ENCODE data around the gene GFAP.

GFAP gene

DNA sequence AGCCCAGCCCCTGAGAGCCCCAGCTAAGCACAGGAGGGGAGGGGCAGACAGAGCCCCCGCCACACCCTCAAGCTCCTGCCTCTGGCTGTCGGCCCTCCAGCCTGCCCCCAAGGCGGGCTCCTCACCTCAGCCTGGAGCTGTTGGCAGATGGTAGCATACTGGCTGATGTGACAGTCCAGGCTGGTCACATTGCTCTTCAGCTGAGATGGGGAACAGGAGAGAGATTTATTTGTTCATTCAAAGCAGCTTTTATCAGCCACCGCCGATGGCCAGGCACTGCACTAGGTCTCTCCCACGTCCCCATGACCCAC, 17.4 kb upstream of the GFAP start:
- DNase-seq (ENCODE audit: low read depth): no peak

GRCh38 chr17:44932096-44932786, 16.9 kb upstream of the GFAP start:
- no peak for DNase-seq (ENCODE audit: low read depth)
- no peak overlapping the region for H3K4me3 ChIP-seq (ENCODE audit: low read depth, low read length)

More for the DNA sequence above, 17.4 kb upstream of the GFAP start:
- no peak overlapping the region for H3K4me3 ChIP-seq (ENCODE audit: low read depth, low read length)

DNA sequence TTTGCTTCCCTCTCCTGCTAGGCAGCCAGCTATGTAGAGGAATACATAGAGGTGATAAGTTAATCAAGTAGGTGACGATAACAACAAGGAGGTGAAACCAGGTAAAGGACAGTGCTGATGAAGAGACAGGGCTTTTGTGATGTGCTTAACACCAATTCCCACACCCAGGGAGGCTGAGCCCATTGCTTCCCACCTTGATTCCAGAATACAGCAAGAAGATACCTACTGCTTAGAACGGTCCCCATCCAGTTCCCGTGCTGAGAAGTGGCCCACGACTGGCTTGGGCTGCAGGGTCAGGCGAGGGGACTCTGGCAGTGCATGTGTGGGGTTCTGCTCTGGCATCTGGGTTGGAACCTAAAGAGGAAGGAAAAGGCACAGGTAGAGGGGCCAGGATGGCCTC, 16.1 kb upstream of the GFAP start:
- no peak for DNase-seq (ENCODE audit: low read depth)

DNA sequence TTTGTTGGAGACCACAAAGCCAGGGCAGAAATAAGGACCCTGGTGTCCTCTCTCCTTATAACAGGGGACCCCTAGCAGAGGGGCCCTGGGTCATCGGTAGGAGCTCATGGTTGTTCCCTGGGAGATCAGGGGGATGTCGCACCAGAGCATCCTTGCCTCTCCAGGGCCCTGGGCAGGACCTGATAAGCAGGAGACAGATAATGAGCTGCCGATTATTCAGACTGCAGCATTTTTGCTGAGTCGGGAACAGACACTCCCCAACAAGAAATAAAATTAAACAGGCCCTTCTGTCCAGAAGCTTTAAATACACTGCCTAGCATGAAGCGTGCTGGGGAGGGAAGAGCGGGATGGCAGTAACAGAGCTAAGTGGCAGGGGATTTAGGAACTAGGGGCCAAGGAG, 15.4 kb upstream of the GFAP start:
- DNase-seq (ENCODE audit: low read depth): no peak
- H3K4me3 ChIP-seq (ENCODE audit: low read depth, low read length): no peak overlapping the region

More for the DNA sequence above, 16.1 kb upstream of the GFAP start:
- no peak overlapping the region for H3K4me3 ChIP-seq (ENCODE audit: low read depth, low read length)

DNA sequence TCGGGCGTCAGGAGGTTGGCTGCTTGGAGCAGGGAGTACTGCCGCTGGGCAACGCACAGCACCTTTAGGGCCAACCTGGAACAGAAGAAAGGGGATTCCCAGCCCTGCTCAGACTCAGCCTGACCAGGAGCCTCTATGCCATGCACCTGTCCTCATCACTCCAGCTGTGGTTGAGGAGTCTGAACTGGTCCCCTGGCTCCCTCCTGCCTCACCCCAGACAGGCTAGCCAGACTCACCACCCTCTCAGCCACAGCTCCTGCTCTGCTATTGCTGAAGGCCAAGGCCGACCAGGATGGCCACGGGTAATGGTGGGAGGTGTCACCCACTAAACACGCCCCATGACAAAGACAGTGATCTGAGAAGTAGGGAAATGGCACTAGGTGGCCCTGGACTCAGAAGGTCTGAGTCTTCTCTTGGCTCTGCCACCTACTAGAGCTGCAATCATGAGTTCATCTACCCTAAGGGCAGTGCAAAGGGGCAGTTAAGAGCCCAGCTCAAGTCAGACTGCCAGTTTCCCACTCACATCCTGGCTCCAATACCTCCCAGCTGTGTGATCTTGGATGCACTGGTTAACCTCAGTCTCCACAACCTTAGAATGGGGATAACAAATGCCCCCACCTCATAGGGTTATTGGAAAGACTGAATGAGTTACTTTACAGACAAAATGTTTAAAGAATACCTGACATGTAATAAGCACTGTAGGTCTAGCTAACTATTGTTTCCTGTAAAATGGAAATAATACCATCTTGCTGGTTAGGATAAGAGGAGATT, 13.8 kb upstream of the GFAP start:
- no peak overlapping the region for H3K4me3 ChIP-seq (ENCODE audit: low read depth, low read length)
- DNase-seq (ENCODE audit: low read depth): no peak

DNA sequence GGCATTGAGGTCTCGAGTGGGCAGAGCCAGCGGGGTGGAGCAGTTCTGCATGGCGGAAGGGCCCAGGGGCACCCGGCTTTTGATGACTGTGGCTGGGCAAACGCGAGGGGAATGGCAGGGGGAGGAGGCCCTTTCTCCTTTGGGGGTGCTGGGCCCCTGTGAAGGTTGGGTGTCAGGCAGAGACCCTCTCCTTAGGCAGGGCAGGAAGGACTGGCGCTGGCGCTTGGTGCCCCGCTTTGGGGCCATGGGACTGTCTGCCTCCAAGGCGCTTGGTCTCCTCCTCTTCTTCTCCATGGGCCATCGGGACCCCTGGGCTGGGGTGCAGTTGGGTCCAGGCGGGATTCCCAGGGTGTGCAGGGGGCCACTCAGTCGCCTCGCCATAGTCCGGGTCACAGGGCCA, 12.8 kb upstream of the GFAP start:
- no peak for DNase-seq (ENCODE audit: low read depth)
- no peak overlapping the region for H3K4me3 ChIP-seq (ENCODE audit: low read depth, low read length)

DNA sequence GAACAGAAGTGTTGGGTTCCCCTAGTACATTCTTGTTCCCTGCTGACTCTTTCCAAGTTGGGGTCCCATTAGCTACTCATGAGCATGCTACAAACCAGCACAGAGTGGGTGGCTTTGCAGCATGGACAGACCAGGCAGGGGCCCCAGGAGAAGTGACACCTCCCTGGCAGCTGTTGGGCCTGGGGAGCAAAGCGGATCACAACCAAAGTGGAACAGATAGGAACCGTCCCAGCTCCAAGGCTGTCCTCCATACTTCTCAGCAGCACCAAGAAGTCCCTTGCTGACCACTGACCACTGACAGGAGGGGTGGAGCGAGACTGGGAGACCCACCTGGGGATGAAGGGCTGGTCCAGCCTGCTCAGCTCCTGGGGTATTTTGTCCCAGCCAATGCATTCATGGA, 12.4 kb upstream of the GFAP start:
- H3K4me3 ChIP-seq (ENCODE audit: low read depth, low read length): no peak overlapping the region
- no peak for DNase-seq (ENCODE audit: low read depth)

DNA sequence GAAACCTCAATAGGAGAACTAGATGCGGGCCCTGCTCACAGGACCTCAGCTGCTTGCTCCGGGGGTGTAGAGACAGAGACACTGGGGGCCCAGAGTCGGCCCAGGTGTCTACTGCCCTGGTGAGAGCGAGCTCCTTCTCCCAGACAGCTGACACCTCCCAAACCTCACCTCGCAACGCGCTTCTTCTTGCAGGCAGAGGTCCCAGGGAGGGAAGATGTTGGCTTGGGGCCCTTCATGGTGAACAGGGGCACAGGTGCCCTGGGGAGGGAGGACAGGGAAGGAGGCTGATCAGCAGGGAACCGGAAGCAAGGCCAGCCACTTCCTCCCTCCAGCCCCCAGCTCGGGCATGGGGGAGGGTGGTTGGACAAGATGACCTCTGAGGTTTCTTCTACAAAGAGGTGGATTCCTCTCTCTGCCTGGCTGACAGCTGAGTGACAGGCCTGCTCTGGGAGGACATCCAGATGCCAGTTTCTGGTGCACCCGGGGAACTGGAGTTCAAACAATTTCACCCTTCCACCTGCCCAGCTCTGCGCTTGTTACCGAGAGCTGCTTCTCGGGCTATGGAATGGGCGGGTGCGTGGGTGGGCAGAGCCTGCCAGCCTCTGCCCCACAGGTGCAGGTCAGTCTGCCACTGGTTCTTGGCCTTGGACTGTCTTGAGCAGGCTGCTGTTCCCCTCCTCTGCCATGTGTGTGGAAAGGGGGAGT, 11.7 kb upstream of the GFAP start:
- H3K4me3 ChIP-seq (ENCODE audit: low read depth, low read length): no peak overlapping the region
- DNase-seq (ENCODE audit: low read depth): no peak

DNA sequence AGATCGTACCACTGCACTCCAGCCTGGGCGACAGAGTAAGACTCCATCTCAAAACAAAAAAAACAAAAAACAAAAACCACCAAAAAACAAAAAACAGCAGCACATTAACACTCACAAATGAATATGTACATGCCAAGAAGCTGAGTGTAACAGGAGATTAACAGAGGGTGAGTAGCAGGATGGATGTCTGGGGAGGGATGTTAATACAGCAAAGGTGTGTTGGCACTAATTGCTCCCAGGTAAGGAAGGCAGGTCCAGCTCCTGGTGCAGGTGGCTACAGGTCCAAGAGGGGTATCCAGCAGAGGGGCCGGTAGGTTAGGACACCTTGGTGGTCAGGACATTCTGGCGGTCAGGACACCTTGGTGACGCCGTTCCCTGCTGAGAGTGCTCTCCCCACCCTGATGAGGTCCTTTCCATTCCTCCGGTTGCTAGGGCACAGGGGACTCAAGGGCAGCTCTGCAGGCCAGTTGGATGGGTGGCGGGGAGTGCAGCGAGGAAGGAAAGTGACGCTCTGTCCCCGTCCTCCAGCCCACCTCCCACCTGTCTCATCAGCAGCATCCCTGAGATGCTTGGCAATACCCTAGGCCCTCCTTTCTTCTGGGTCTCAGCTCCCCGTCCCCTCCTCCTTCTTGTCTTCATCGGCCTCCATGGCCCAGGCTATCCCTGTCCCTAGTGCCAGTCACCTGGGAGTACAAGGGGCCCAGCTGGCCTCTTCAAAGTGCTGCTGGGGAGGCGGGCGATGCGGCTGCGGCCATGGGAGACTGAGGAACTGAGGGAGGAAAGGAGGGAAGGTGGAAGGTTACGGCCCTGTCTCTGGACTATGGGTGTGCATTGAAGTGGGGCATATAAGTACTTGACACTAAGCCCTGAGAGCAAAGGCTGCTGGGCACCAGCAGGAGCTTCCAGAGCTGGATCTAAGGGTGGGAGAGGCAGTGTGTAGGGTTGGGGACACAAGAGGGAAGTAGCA, 10.7 kb upstream of the GFAP start:
- no peak for DNase-seq (ENCODE audit: low read depth)
- H3K4me3 ChIP-seq (ENCODE audit: low read depth, low read length): no peak overlapping the region

DNA sequence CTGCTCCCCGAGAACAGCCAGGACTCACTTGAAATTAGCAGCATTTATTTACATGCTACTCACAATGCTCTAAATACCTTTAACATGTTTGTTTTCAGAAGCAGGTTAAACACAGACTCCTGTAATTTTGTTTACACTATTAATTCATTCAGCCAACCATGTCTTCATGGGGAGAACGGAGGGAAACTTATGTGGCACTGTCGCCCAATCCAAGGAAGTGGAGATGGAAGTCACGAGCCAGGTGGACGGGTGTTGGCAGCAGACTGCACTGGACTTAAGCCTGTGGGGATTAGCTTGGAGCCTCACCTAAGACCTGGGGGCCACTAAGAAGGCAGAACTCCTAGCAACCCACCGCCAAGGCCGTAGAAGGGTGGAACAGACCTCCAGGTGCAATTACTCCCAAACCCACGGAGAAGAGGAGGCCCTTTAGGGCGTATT, 8.8 kb upstream of the GFAP start:
- no peak overlapping the region for H3K4me3 ChIP-seq (ENCODE audit: low read depth, low read length)
- no peak for DNase-seq (ENCODE audit: low read depth)

DNA sequence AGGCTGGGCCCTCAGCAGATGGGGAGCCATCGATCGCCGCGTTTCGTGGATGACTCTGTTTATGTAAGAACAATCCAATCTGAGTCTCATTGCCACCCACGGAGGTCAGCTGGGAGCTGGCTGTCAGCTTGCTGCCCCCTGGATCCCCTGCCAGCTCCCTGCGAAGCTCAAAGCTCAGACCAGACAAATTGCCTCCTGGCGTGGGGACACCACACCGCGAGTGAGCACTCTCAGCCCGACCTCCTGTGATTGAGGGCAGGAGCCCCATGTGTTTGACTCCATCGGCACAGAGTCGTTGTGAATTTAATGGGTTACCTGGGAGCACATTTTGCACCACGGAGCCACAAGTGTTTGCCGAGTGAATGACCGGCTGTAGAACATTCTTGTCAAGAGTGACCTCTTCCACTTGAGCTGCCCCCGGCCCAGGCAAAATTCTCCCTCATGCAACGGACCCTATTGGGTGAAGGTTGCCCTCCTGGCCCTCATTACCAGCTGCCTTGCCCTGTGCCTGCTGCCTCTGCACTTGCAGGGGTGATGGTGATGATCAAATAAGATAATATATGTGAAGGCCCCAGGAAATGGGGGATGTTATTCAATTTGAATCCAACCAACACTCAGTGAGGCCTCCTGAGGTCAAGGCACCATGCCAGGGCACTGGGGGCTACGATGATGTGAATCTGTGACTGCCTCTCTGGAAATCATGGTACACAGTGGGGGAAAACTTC, 7.6 kb upstream of the GFAP start:
- no peak for DNase-seq (ENCODE audit: low read depth)
- no peak overlapping the region for H3K4me3 ChIP-seq (ENCODE audit: low read depth, low read length)

DNA sequence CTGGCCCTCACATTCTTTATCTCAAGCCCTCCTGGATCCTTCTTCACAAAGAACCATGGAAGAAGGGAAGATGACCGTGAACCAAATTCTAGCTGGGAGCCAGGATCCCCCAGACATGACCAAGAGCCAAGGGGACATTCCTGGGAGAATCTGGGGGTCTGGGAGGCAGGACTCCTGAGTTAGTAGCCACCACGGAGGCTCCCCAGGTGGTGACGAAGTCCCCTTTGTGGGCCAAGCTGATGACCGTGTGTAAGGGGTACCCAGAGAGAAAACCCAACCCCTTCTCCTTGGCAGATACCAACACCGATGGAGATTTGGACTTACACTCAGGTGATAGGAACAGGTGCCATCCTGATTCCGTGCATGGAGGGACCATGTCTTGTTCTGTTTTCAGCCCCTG, 6.8 kb upstream of the GFAP start:
- H3K4me3 ChIP-seq (ENCODE audit: low read depth, low read length): no peak overlapping the region
- DNase-seq (ENCODE audit: low read depth): no peak

- DNase-seq (ENCODE audit: low read depth): no peak
- H3K4me3 ChIP-seq (ENCODE audit: low read depth, low read length): no peak overlapping the region
Observed at GRCh38 chr17:44921122-44921882, 6.0 kb upstream of the GFAP start.

- no peak for DNase-seq (ENCODE audit: low read depth)
- H3K4me3 ChIP-seq (ENCODE audit: low read depth, low read length): no peak overlapping the region
Observed at GRCh38 chr17:44920565-44920940, 5.3 kb upstream of the GFAP start.

GRCh38 chr17:44919885-44920564, 4.7 kb upstream of the GFAP start:
- no peak overlapping the region for H3K4me3 ChIP-seq (ENCODE audit: low read depth, low read length)
- DNase-seq (ENCODE audit: low read depth): peak; percentile 36

- H3K4me3 ChIP-seq (ENCODE audit: low read depth, low read length): no peak overlapping the region
- no peak for DNase-seq (ENCODE audit: low read depth)
Observed at GRCh38 chr17:44919411-44919810, 4.1 kb upstream of the GFAP start.

- no peak overlapping the region for H3K4me3 ChIP-seq (ENCODE audit: low read depth, low read length)
- DNase-seq (ENCODE audit: low read depth): no peak
Observed at GRCh38 chr17:44918006-44918405, 2.7 kb upstream of the GFAP start.

DNA sequence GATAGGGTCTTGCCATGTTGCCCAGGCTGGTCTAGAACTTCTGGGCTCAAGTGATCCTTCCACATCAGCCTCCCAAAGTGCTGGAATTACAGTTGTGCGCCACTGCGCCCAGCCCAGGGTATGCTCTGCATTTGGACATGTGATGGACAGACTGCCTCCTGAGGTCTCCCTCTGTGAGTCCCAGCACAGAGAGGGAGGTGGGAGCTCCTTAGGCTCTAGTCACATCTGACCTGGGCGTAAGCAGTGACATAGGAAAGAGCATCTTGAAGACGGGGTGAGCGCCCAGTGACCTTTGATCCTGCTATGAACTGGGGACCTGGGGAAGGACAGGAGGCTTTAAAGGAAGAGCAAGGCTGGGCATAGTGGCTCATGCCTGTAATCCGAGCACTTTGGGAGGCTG, 2.2 kb upstream of the GFAP start:
- DNase-seq (ENCODE audit: low read depth): no peak
- no peak overlapping the region for H3K4me3 ChIP-seq (ENCODE audit: low read depth, low read length)
